ENCODE data around the gene ENTPD7. TPM values are rescaled to one million over a fixed set of nuclear protein-coding genes. Genes with fewer than 3 reads are reported as not detected.

ENTPD7 gene
- total and polyA plus RNA-seq, 9 of the 15 experiments (the other 6 are each of a cell fraction or from before 2014, with no cell fraction given) = 1.4 to 13.9 (median 8.5) TPM

DNA sequence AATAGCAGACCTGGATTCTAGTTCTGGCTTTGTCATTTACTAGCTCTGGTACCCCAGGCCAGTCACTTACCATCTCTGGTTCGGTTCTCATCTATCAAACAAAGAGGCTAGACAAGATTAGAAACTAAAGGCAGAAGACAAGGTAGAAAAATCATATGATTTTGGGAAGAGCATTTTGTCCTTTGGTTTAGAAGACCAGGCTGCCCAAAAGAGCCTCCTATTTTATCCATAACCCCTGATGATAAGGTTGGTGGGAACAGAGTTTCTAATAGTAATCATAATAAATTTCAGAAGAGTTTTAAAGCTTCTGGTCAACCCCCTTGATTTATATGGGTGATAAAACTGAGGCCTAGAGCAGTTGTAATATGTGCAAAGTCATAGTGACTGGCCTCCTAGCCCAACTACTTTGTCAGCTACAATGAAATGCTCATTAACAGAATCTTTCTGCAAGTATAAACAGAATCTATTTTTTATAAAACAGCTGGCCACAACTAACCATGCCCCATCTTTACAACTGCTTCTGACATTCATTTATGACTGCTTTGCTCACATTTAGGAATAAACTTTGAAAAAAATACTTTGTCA lies 49.2 kb downstream of the ENTPD7 start (continued):
- TF ChIP-seq ZNF584 (CRISPR knock-in tag; IDR thresholded peaks at IDR 0.05; ENCODE audit: low read depth) (peak; percentile 54; the same call in 1 of the 2 replicates), POLR2A (conservative IDR thresholded peaks at IDR 0.05) (no peak), CSDE1 (IDR thresholded peaks at IDR 0.05) (no peak), MYC (IDR thresholded peaks at IDR 0.05; ENCODE audit: low read depth, low read length) (no peak), MYC (CRISPR knock-in tag; IDR thresholded peaks at IDR 0.05; ENCODE audit: borderline replicate concordance, low read depth) (no peak), HOMEZ (CRISPR knock-in tag; IDR thresholded peaks at IDR 0.05) (no peak), CTBP1 (IDR thresholded peaks at IDR 0.05; ENCODE audit: borderline replicate concordance) (no peak), WHSC1 (IDR thresholded peaks at IDR 0.05; ENCODE audit: low read length) (no peak), NR2F6 (CRISPR knock-in tag; IDR thresholded peaks at IDR 0.05) (no peak), FOXA1 (IDR thresholded peaks at IDR 0.05; ENCODE audit: borderline replicate concordance) (no peak), CUX1 (CRISPR knock-in tag; IDR thresholded peaks at IDR 0.05) (no peak), NFYB (IDR thresholded peaks at IDR 0.05; ENCODE audit: extremely low read depth, insufficient read length) (no peak), NFRKB (IDR thresholded peaks at IDR 0.05; ENCODE audit: low read depth) (no peak), RNF2 (IDR thresholded peaks at IDR 0.05) (no peak), MAFK (IDR thresholded peaks at IDR 0.05; ENCODE audit: low read length) (peak; percentile 85), KLF10 (CRISPR knock-in tag; IDR thresholded peaks at IDR 0.05) (no peak), CBX5 (IDR thresholded peaks at IDR 0.05; ENCODE audit: borderline replicate concordance, low read depth) (no peak), ZNF263 (CRISPR knock-in tag; IDR thresholded peaks at IDR 0.05; ENCODE audit: borderline replicate concordance) (no peak), ZNF639 (CRISPR knock-in tag; conservative IDR thresholded peaks at IDR 0.05 in 1 of 2, IDR thresholded peaks at IDR 0.05 in 1 of 2) (no peak; a peak in 1 of 4 replicates), BRF1 (IDR thresholded peaks at IDR 0.05; ENCODE audit: borderline replicate concordance, extremely low read depth, insufficient read length) (no peak), MLLT1 (IDR thresholded peaks at IDR 0.05) (no peak)
